Brain microvascular endothelial cell (primary cell): ENCODE measurements around the gene TNIP1.

ENCODE experiments used
- DNase-seq: peaks from one replicate; pipeline ENCODE4 v3.0.0-alpha.2; 2020
- H3K27ac ChIP-seq: fragments of 250-450 bp; sonication (Bioruptor Pico); 2 replicates; pipeline ENCODE4 v1.5.1; 2020; ENCODE audit warnings: mild to moderate bottlenecking, moderate library complexity
- H3K27me3 ChIP-seq: fragments of 250-450 bp; sonication (Bioruptor Pico); replicated peaks from 2 replicates; pipeline ENCODE4 v1.5.1; 2020; ENCODE audit warnings: mild to moderate bottlenecking
- H3K36me3 ChIP-seq: fragments of 250-450 bp; sonication (Bioruptor Pico); replicated peaks from 2 replicates; pipeline ENCODE4 v1.5.1; 2020; ENCODE audit warnings: mild to moderate bottlenecking
- H3K4me3 ChIP-seq: 2 replicates; pipeline ENCODE4 v1.5.1; 2011; ENCODE audit warnings: low read depth, mild to moderate bottlenecking, control low read depth, low read length, moderate library complexity
- CTCF ChIP-seq: IDR thresholded peaks from 2 replicates; pipeline ENCODE4 v1.5.1; 2011; ENCODE audit warnings: low read depth, mild to moderate bottlenecking, moderate library complexity, low read length, control low read depth, inconsistent platforms; ENCODE audit errors: missing control alignments
- in situ Hi-C: cut with HindIII; loops from 2 replicates; pipeline ENCODE4 v1.10.0; 2017; ENCODE audit warnings: low sequenced_read_pairs, low pct_ligation_motif_present

The TNIP1 gene

GRCh38 chr5:151071848-151072629 lies 8.8 kb downstream of the TNIP1 start:
- peak overlapping the region; percentile 52 for H3K27ac ChIP-seq
- no peak overlapping the region for H3K4me3 ChIP-seq
- DNase-seq: no peak
- H3K27me3 ChIP-seq: no peaks in the 10 kb centered on the region
- TF ChIP-seq CTCF: no peak
- H3K36me3 ChIP-seq: peaks cover 10% of the 10 kb centered on the region
- in situ Hi-C loops: no loop called here

- H3K27ac ChIP-seq: no peak overlapping the region
- in situ Hi-C loops: no loop called here
Observed at GRCh38 chr5:151071021-151071420, 9.8 kb downstream of the TNIP1 start.

GRCh38 chr5:151070449-151070848 lies 10.4 kb downstream of the TNIP1 start:
- no peak for TF ChIP-seq CTCF
- DNase-seq: no peak
- Histone ChIP-seq H3K27me3 (no peaks in the 10 kb centered on the region), H3K4me3 (no peak overlapping the region), H3K27ac (no peak overlapping the region), H3K36me3 (peaks cover 12% of the 10 kb centered on the region)
- in situ Hi-C loops: no loop called here

More at GRCh38 chr5:151071021-151071420, 9.8 kb downstream of the TNIP1 start:
- no peak for TF ChIP-seq CTCF
- DNase-seq: no peak
- Histone ChIP-seq H3K4me3 (no peak overlapping the region), H3K27me3 (no peaks in the 10 kb centered on the region), H3K36me3 (peaks cover 12% of the 10 kb centered on the region)

- no peak overlapping the region for H3K27ac ChIP-seq
- in situ Hi-C loops: no loop called here
- no peaks in the 10 kb centered on the region for H3K27me3 ChIP-seq
- TF ChIP-seq CTCF: no peak
- H3K36me3 ChIP-seq: peaks cover 12% of the 10 kb centered on the region
- H3K4me3 ChIP-seq: no peak overlapping the region
- no peak for DNase-seq
Observed at GRCh38 chr5:151068433-151069197, 12.2 kb downstream of the TNIP1 start.

- H3K27me3 ChIP-seq: no peaks in the 10 kb centered on the region
- no peak overlapping the region for H3K27ac ChIP-seq
- no peak for DNase-seq
- H3K4me3 ChIP-seq: no peak overlapping the region
- in situ Hi-C loops: no loop called here
- peaks cover 12% of the 10 kb centered on the region for H3K36me3 ChIP-seq
- no peak for TF ChIP-seq CTCF
Observed at GRCh38 chr5:151067632-151068432, 13.0 kb downstream of the TNIP1 start.
